A549 (cell line): ENCODE measurements around the gene EIF4E. TPM values are rescaled to one million over a fixed set of nuclear protein-coding genes. Genes with fewer than 3 reads are reported as not detected.
"Not testable (repeated sequence)": the region's sequence is repeated elsewhere in the genome, so short reads cannot be mapped to it uniquely, and the experiment has no call there.

Source experiments
- ATAC-seq, 2 experiments: fragments of 200-7000 bp in 1 of 2; fragments of >200 bp in 1 of 2; cut with Nextera tagmentation in 1 of 2; cut with Tn5 transposase in 1 of 2; 3 replicates each; pipeline versions ENCODE4 v1.8.0 to v1.9.1; 2018 to 2020; ENCODE audit warnings: mild to moderate bottlenecking in 1 of 2, moderate library complexity in 1 of 2
- CTCF ChIA-PET: fragments of 300-600 bp; sonication (Branson Sonifier 250); formaldehyde crosslinking; extraction: SDS; loops from one replicate; lab custom pipeline; 2021; ENCODE audit warnings: antibody characterized with exemption, inconsistent platforms; lab: Yijun Ruan, JAX
- POLR2A ChIA-PET: fragments of 350-600 bp; formaldehyde crosslinking; extraction: SDS; loops from one replicate; lab custom pipeline; 2021; ENCODE audit warnings: antibody characterized with exemption, inconsistent platforms; lab: Yijun Ruan, JAX
- DNase-seq, 2 experiments: peaks; one replicate each; pipeline versions ENCODE4 v3.0.0 to v3.0.0-alpha.2; 2011 to 2016; ENCODE audit warnings: low read depth in 1 of 2, low spot score in 1 of 2
- FAIRE-seq: peaks from 2 replicates; lab custom pipeline; 2011; peaks lifted over from hg19 to GRCh38; lab: Jason Lieb, UNC
- H3K27ac ChIP-seq, 2 experiments: fragments of >200 bp; sonication (Bioruptor Twin); formaldehyde crosslinking; 3 replicates each; pipeline ENCODE4 v1.5.1; 2016 to 2017
- H3K4me1 ChIP-seq: fragments of >200 bp; sonication (Bioruptor Twin); formaldehyde crosslinking; 3 replicates; pipeline ENCODE4 v1.6.1; 2016
- H3K4me2 ChIP-seq: fragments of >200 bp; sonication (Bioruptor Twin); formaldehyde crosslinking; 3 replicates; pipeline ENCODE4 v1.6.1; 2016
- H3K4me3 ChIP-seq: fragments of >200 bp; sonication (Bioruptor Twin); formaldehyde crosslinking; 3 replicates; pipeline ENCODE4 v1.5.1; 2016
- H3K9me3 ChIP-seq: fragments of >200 bp; sonication (Bioruptor Twin); formaldehyde crosslinking; 3 replicates; pipeline ENCODE4 v1.6.1; 2016
- CEBPB ChIP-seq, 2 experiments: fragments of >200 bp in 1 of 2; sonication (Bioruptor Twin) in 1 of 2; formaldehyde crosslinking in 1 of 2; IDR thresholded peaks; 2 replicates each; pipeline ENCODE4 v1.6.1; 2012 to 2016
- E2F6 ChIP-seq: IDR thresholded peaks from 2 replicates; pipeline ENCODE4 v1.6.1; 2012; ENCODE audit warnings: low read depth, borderline replicate concordance
- GATA3 ChIP-seq: IDR thresholded peaks from 2 replicates; pipeline ENCODE4 v1.6.1; 2012; ENCODE audit warnings: borderline replicate concordance
- JUNB ChIP-seq: fragments of >200 bp; sonication (Bioruptor Twin); formaldehyde crosslinking; IDR thresholded peaks from 2 replicates; pipeline ENCODE4 v1.6.1; 2016
- NPAS2 ChIP-seq: fragments of 250-450 bp; sonication (Bioruptor Pico); IDR thresholded peaks from 2 replicates; pipeline ENCODE4 v1.8.0; 2022; ENCODE audit warnings: mild to moderate bottlenecking, moderate library complexity, borderline replicate concordance
- POLR2A ChIP-seq: IDR thresholded peaks from 2 replicates; pipeline ENCODE4 v1.6.1; 2012; ENCODE audit warnings: mild to moderate bottlenecking, low read length
- RFX5 ChIP-seq: fragments of 450-650 bp; IDR thresholded peaks from 2 replicates; pipeline ENCODE4 v1.7.1; 2014; ENCODE audit warnings: antibody characterized with exemption, mild to moderate bottlenecking, moderate library complexity
- ZSCAN20 ChIP-seq: fragments of 250-450 bp; sonication (Bioruptor Pico); IDR thresholded peaks from 2 replicates; pipeline ENCODE4 v1.8.0; 2022; ENCODE audit warnings: mild to moderate bottlenecking, moderate library complexity
- WGBS: methylation state at CpG from one replicate; pipeline ENCODE4 v1.1.6; 2017; ENCODE audit errors: missing lambda C conversion rate; 5-methylcytosine and 5-hydroxymethylcytosine counted together
- polyA plus RNA-seq, 4 experiments: library from polyadenylated mRNA; depleted of rRNA in 3 of 4; stranded (reverse); fragments of >200 nt; fragmentation: RNase III in 1 of 4; extraction: RNeasy Plus Mini Kit Qiagen cat#74134 plus additional on column Dnase treatment in 1 of 4; gene quantifications; 2 replicates in 3 of 4; 3 replicates in 1 of 4; pipeline ENCODE4 v1.2.3, GENCODE V29; 2011 to 2017
- small RNA-seq, 6 experiments: library from RNA; depleted of rRNA; stranded (forward); fragments of <200 nt; gene quantifications; one replicate each; pipeline ENCODE3, GENCODE V24; 2012
- TF ChIP-seq, protein P1 (sequence below): IDR thresholded peaks from 2 replicates; pipeline ENCODE4 v1.6.1; 2012
- TF ChIP-seq, protein P2 (sequence below): fragments of 250-450 bp; sonication (Bioruptor Pico); IDR thresholded peaks from 2 replicates; pipeline ENCODE4 v1.5.0; 2021; ENCODE audit warnings: mild to moderate bottlenecking, moderate library complexity, borderline replicate concordance

EIF4E gene
- polyA plus RNA-seq, 2 of the 4 experiments (the other 2 are of a cell fraction), result 147 to 165 TPM

- no peaks in the 10 kb centered on the region for H3K4me1 ChIP-seq
- 53% methylated on average over 1 of the region's 1 CpG for WGBS
- FAIRE-seq (no peak), ATAC-seq (no peak), DNase-seq (no peak)
- TF ChIP-seq RFX5 (no peak), ZSCAN20 (CRISPR knock-in tag) (no peak), JUNB (no peak), GATA3 (no peak), CEBPB (IDR thresholded peaks at IDR 0.05) (no peak), E2F6 (no peak), POLR2A (no peak), NPAS2 (CRISPR knock-in tag) (no peak)
- TF ChIP-seq, protein P1, sequence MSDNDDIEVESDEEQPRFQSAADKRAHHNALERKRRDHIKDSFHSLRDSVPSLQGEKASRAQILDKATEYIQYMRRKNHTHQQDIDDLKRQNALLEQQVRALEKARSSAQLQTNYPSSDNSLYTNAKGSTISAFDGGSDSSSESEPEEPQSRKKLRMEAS, result no peak
- TF ChIP-seq, protein P2, sequence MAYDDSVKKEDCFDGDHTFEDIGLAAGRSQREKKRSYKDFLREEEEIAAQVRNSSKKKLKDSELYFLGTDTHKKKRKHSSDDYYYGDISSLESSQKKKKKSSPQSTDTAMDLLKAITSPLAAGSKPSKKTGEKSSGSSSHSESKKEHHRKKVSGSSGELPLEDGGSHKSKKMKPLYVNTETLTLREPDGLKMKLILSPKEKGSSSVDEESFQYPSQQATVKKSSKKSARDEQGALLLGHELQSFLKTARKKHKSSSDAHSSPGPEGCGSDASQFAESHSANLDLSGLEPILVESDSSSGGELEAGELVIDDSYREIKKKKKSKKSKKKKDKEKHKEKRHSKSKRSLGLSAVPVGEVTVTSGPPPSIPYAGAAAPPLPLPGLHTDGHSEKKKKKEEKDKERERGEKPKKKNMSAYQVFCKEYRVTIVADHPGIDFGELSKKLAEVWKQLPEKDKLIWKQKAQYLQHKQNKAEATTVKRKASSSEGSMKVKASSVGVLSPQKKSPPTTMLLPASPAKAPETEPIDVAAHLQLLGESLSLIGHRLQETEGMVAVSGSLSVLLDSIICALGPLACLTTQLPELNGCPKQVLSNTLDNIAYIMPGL (CRISPR knock-in tag), result no peak
- no peaks in the 10 kb centered on the region for H3K9me3 ChIP-seq
- no peak overlapping the region for H3K4me3 ChIP-seq
- H3K4me2 ChIP-seq, result no peak overlapping the region
- CTCF ChIA-PET, result no interaction called here
- H3K27ac ChIP-seq, result no peak overlapping the region
- POLR2A ChIA-PET, result no interaction called here
These were observed 95.5 kb downstream of the EIF4E start for GRCh38 chr4:98833384-98833783.

DNA sequence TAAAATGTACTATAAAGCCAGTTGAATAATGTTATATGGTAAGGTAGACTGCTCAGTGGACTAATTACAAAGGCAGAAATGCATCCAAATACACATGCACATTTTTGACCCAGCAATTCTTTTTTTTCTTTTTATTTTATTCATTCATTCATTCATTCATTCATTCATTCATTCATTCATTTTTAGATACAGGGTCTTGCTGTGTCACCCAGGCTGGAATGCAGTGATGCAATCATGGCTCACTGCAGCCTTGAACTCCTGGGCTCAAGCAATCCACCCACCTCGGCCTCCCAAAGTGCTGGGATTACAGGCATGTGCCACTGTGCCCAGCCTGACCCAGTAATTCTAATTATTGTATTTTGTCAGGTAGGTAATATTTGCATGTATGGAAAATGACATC lies 97.9 kb downstream of the EIF4E start:
- POLR2A ChIA-PET, H3K9me3 ChIP-seq, FAIRE-seq, ATAC-seq, H3K4me3 ChIP-seq, H3K4me2 ChIP-seq, H3K27ac ChIP-seq, DNase-seq, H3K4me1 ChIP-seq, CTCF ChIA-PET: not testable (repeated sequence)
- 30% methylated on average over 1 of the region's 1 CpG for WGBS

Small RNA genes within 50 kb of the gene (small RNA-seq; reads per million reads assigned to genes)
- 0 reads per million in 6 experiments for gene RNU7-149P
- 0 reads per million in 6 experiments for gene TBCAP3

Other genes starting within 250 kb of the EIF4E start
- 76.8 and 106 TPM in 2 replicates for gene METAP1, start 66.6 kb upstream of the EIF4E start, polyA plus RNA-seq (2011; rRNA removed)
- 60.6 to 68.2 TPM (median 64.5 TPM) in 3 replicates for gene METAP1, start 66.6 kb upstream of the EIF4E start, polyA plus RNA-seq (2017; fragmentation: RNase III; extraction: RNeasy Plus Mini Kit Qiagen cat#74134 plus additional on column Dnase treatment)
- 134 and 152 TPM in 2 replicates for gene ADH5, start 159.7 kb upstream of the EIF4E start, polyA plus RNA-seq (2011; rRNA removed)
- gene ADH5, start 159.7 kb upstream of the EIF4E start, polyA plus RNA-seq (2017; fragmentation: RNase III; extraction: RNeasy Plus Mini Kit Qiagen cat#74134 plus additional on column Dnase treatment), result 118 to 124 TPM (median 120 TPM) in 3 replicates
- gene ADH4, start 215.2 kb upstream of the EIF4E start, polyA plus RNA-seq (2011; rRNA removed), result 0.15 and 0.16 TPM in 2 replicates
- gene ADH4, start 215.2 kb upstream of the EIF4E start, polyA plus RNA-seq (2017; fragmentation: RNase III; extraction: RNeasy Plus Mini Kit Qiagen cat#74134 plus additional on column Dnase treatment), result not detected in 3 replicates